Activated CD8-positive, alpha-beta memory T cell treated with anti-CD3 and anti-CD28 coated beads, Interleukin-2, amount 50 U/mL, for 48 hours (primary cell): Measurements from ENCODE around the gene SPDYE16.
"Not testable (repeated sequence)": the region's sequence is repeated elsewhere in the genome, so short reads cannot be mapped to it uniquely, and the experiment has no call there.

ENCODE experiments used
- DNase-seq: peaks from one replicate; pipeline ENCODE4 v3.0.0-alpha.2; 2020

SPDYE16 gene

GRCh38 chr7:76503244-76503643, 39.9 kb downstream of the SPDYE16 start:
- not testable (repeated sequence) for DNase-seq

DNA sequence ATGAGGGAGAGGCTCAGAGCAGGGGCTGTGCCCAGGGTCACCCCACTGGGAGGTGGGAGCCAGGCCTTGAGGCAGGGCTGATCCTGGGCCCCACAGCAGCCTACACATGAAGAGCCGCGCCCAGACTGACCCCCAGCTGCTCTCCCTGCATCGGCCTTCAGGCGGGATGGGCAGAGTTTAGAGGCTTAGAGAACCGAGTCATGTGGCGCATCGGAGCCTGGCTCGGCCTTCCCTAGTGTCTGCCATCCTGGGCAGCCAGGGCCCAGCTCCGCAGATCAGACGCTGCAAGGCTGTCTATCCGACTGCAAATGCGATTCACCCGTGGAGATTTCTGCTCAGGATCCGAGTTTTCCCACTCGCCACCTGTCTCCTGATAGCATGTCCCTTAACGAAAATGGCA, 40.3 kb downstream of the SPDYE16 start:
- peak; percentile 33 for DNase-seq

DNA sequence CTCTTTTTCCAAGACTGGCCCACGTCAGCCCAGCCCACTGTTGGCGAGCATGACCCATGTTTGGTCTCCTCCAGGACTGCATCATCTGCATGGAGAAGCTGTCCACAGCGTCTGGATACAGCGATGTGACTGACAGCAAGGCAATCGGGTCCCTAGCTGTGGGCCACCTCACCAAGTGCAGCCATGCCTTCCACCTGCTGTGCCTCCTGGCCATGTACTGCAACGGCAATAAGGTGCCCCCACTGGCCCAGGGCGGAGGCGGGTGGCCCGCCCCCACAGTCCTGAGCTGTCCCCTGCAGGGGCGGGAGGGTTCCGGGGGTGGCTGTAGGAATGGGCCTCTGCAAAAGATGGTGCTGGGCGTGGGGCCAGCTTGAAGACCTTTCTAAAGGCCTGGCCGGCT, 40.9 kb downstream of the SPDYE16 start:
- not testable (repeated sequence) for DNase-seq

- not testable (repeated sequence) for DNase-seq
Observed at GRCh38 chr7:76499924-76500241, 43.2 kb downstream of the SPDYE16 start.

- not testable (repeated sequence) for DNase-seq
Observed at GRCh38 chr7:76499201-76499923, 43.7 kb downstream of the SPDYE16 start.

DNA sequence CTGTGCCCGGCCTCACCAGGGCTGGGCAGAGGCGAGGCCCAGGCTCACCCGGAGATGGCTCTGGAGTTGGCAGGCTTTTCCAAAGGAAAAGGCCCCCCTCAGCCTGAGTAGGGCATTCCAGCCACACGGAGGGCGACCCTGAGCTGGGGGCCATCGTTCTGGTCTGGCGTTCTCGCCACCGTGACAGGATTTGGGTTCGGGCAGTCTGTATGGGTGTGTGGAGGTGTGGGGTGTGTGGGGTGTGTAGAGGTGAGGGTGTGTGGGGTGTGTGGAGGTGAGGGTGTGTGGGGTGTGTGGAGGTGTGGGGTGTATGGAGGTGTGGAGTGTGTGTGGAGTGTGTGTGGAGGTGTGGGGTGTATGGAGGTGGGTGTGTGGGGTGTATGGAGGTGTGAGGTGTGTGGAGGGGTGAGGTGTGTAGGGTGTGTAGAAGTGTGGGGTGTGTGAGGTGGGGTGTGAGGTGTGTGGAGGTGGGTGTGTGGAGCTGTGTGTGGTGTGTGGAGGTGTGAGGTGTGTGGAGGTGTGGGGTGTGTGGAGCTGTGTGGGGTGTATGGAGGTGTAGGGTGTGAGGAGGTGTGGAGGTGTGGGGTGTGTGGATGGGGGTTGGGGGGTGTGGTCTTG, 44.4 kb downstream of the SPDYE16 start:
- not testable (repeated sequence) for DNase-seq

- DNase-seq = not testable (repeated sequence)
Observed at GRCh38 chr7:76497918-76498582, 45.0 kb downstream of the SPDYE16 start.

DNA sequence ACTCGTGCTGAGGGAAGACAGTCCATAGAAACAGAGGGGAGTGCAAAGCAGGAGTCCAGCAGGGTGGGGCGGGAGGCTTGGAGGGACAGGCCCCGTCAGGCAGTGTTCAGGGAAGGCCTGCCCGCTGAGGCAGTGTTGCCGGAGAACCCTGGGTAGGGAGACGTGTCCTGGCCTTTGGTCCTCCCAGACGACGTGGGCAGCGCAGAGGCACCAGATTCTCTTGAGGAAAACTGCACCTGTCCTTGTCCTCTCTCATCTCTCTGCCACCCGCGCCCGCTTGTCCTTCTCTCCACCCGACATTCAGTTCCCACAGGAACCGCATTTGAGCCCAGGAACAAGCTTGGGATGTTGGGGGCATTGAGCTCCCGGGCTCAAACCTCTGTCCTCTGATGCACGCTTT, 47.4 kb downstream of the SPDYE16 start:
- not testable (repeated sequence) for DNase-seq

DNA sequence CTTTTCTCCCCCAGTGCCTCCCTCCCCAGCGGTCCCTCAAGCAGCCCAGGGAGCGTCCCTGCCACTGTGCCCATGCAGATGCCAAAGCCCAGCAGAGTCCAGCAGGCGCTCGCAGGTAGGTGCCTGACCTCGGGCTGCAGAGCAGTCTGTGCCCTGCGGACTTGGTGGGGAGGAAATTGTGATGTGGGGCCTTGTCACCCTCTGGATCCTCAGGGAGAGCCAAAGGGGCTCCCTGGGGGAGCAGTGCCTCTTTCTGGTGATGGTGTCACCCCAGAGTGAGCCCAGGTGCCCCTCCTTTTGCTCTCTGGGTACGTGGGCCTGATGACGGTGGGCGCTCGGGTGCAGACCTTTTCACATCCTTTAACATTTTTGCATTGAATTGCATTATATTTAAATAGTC, 51.0 kb downstream of the SPDYE16 start:
- not testable (repeated sequence) for DNase-seq

- DNase-seq = not testable (repeated sequence)
Observed at GRCh38 chr7:76487969-76488368, 55.1 kb downstream of the SPDYE16 start.

DNA sequence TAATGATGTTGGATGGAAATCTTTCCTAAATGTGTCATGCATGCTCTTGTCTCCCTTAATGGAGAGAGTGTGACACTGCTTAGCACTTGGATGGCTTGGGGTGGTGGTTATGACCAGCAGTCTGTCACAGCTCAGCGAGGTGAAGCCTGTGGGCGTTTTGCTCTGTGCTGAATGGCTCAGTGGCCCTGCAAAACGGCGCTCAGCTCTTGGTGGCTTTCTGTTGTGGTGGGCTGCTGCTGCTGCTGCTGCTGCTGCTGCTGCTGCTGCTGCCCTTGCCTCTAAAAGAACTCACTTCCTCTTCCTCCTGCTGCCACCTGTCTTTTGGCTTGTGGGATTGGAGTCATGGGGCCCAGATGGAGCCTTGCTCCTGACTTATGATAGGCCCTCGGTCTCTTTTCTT, 56.5 kb downstream of the SPDYE16 start:
- not testable (repeated sequence) for DNase-seq

GRCh38 chr7:76485822-76486610, 57.1 kb downstream of the SPDYE16 start:
- DNase-seq = not testable (repeated sequence)

- DNase-seq = not testable (repeated sequence)
Observed at GRCh38 chr7:76484456-76484855, 58.6 kb downstream of the SPDYE16 start.

GRCh38 chr7:76483081-76483480, 60.0 kb downstream of the SPDYE16 start:
- not testable (repeated sequence) for DNase-seq

- DNase-seq = not testable (repeated sequence)
Observed at GRCh38 chr7:76482660-76483059, 60.4 kb downstream of the SPDYE16 start.
